ENCODE results near the gene OPCML.

Gene OPCML

DNA sequence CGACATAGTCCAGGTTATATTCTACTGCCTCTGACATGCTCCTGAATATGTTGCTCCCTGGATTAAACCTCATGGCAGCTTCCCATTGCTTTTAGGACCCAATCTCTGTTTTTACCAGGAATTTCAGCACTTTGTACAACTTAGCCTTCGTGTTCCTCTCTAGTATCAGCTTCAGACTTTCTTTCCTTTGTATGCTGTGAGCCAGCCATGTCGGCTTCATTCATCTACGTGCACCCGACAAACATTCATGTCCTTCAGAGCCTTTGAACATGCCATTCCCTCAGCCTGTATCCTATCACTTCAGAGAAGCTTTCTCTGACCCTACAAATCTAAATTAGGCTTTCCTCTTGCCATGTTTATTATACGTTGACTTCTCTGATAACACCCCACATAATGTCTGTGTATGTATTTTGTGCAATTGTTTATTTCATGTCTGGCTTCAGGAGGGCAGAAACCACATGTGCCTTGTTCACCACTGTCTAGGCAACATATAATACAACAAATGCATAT is 743.4 kb downstream of the OPCML start:
- no peak overlapping the region for H3K4me3 ChIP-seq (ENCODE audit: low read depth, low read length)
- TF ChIP-seq, protein P1, sequence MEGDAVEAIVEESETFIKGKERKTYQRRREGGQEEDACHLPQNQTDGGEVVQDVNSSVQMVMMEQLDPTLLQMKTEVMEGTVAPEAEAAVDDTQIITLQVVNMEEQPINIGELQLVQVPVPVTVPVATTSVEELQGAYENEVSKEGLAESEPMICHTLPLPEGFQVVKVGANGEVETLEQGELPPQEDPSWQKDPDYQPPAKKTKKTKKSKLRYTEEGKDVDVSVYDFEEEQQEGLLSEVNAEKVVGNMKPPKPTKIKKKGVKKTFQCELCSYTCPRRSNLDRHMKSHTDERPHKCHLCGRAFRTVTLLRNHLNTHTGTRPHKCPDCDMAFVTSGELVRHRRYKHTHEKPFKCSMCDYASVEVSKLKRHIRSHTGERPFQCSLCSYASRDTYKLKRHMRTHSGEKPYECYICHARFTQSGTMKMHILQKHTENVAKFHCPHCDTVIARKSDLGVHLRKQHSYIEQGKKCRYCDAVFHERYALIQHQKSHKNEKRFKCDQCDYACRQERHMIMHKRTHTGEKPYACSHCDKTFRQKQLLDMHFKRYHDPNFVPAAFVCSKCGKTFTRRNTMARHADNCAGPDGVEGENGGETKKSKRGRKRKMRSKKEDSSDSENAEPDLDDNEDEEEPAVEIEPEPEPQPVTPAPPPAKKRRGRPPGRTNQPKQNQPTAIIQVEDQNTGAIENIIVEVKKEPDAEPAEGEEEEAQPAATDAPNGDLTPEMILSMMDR (IDR thresholded peaks at IDR 0.05; ENCODE audit: borderline replicate concordance, insufficient read depth, low read depth, low read length) = no peak

DNA sequence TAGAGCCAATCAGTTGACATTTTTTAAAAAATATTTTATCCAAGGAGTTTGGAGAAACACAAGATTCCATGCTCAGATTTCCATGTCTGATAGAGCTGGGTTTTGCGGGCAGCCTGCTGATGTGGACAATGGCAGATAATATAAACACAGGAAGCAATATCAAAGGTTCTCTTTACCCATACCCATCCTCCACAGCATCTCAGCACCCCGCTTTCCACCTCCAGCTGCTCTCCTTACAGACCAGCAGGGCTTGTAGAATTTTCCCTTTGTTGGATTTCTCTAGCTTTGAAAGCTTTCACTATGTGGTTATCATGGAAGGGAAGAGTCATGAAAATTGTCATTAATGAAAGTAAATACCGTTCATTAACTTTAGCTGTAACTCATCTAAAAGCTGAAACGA is 746.4 kb downstream of the OPCML start:
- TF ChIP-seq, protein P1 (IDR thresholded peaks at IDR 0.05; ENCODE audit: borderline replicate concordance, insufficient read depth, low read depth, low read length) = no peak
- H3K4me3 ChIP-seq (ENCODE audit: low read depth, low read length) = no peak overlapping the region

DNA sequence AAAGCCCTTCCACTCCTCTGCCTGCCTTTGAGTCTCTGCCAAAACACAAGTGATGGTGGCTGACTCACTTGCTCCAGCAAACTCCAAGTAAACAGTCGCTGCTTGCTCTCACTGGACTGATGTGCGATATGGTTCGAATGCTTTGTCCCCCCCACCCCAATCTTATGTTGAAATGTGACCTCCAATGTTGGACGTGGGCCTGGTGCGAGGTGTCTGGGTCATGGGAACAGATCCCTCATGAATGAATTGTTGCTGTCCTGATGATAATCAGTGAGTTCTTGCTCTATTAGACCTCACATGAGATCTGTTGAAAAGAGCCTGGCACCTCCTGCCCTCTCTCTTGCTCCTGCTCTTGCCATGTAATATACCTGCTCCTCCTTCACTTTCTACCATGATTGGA is 747.9 kb downstream of the OPCML start:
- TF ChIP-seq, protein P1 (IDR thresholded peaks at IDR 0.05; ENCODE audit: borderline replicate concordance, insufficient read depth, low read depth, low read length) = no peak
- no peak overlapping the region for H3K4me3 ChIP-seq (ENCODE audit: low read depth, low read length)

DNA sequence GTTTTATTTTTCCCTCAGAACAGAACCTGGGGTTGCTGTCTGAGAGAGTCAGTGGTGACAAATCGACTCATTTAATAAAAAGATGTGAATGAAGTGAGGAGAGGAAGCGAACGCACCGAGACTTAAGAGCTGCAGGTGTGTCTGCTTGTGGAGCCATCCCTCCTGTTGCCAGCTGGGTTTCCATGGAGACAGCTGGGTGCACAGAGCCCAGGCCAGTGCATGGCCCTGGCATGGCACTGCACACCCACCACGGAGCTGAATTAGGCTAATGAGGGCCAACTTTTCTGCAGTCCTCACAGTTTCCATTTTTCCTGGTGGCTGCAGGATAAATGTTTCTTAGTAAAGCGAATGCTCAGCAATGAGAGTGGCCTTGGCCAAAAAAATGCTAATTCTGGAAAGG is 750.2 kb downstream of the OPCML start:
- no peak overlapping the region for H3K4me3 ChIP-seq (ENCODE audit: low read depth, low read length)
- TF ChIP-seq, protein P1 (IDR thresholded peaks at IDR 0.05; ENCODE audit: borderline replicate concordance, insufficient read depth, low read depth, low read length) = no peak

DNA sequence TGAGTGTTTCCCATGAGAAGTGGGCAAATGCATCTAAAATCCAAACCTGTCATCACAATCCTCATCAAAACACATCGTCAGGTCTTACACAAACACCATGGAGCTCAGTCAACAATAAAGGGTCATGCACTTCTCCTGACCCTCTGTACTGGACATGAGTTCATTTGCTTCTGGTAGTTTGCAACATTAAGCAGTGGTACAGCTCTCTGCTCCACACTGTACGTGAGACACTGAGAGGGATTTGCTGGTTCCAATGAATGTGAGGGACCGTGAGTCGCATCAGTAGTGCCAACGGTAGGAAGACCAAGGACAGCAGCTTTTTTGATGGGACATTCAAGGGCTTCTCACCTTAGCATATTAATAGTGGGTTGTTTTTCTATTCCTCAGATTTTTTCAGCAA is 752.3 kb downstream of the OPCML start:
- no peak overlapping the region for H3K4me3 ChIP-seq (ENCODE audit: low read depth, low read length)
- TF ChIP-seq, protein P1 (IDR thresholded peaks at IDR 0.05; ENCODE audit: borderline replicate concordance, insufficient read depth, low read depth, low read length) = no peak

DNA sequence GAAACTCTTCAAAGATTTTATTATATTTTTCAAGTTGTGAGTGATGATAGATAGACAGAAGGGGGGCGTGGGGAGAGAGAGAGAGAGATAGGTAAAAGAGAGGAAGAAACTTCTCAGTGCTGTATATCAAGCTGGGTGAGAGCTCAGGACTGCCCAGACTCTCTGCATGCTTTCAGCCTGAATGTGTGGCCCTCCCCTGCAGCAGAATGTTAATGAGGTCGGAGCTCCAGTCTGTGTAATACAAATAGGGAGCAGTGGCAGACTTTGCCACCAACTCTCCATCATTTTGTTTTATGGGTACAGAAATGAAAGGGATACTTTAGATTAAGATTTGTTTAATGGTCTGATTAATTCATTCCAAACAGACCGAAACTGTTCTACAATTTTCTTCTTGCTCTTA is 752.8 kb downstream of the OPCML start:
- TF ChIP-seq, protein P1 (IDR thresholded peaks at IDR 0.05; ENCODE audit: borderline replicate concordance, insufficient read depth, low read depth, low read length) = no peak
- H3K4me3 ChIP-seq (ENCODE audit: low read depth, low read length) = no peak overlapping the region

DNA sequence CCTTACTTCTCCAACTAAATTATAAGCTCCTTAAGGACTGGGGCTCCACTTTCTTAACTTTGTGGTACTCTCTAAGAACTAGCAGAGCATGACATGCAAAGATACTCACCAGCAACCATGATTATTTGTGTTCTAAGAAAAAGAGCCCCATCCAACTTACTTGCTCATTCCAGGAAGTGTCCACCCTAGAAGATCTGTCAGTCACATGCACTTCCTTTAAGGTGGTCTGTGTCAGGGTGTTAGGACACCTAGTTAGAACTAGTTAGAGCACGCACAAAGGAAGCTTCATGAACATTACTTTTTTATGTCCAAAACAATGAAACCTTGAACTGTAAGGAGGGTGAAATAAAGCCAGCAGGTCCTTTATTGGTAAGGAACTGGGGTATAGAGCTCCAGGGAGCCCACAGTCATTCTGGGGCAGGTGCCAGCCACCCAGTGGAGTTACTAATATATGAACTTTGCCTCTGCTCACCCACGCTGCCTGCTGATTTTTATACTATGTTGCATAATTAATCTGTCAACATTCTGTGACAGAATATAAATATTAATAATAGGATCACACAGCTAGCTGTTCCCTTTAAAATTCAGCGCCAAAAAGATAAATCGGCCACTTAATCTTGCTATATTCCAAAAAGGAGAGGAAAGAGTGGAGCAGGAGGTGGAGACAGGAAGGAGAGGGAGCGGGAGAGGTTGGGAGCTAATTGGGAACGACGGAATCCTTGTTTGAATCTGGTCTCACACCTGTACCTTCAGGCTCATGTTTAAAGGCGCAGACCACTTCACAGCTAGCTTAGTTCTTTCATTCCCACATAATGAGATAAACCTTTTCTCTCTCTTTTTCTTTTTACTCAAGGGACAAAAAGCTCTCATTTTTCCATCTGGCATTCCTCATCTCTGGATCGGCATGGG is 755.0 kb downstream of the OPCML start:
- H3K4me3 ChIP-seq (ENCODE audit: low read depth, low read length) = no peak overlapping the region
- TF ChIP-seq, protein P1 (IDR thresholded peaks at IDR 0.05; ENCODE audit: borderline replicate concordance, insufficient read depth, low read depth, low read length) = no peak
